Ovary (tissue), 3 donors: ENCODE measurements around the gene DCAF6.

Experiments
- EP300 ChIP-seq: sonication (generic); formaldehyde crosslinking; IDR thresholded peaks from one replicate; pipeline ENCODE4 v1.6.1; 2017; ENCODE audit warnings: antibody characterized with exemption
- POLR2A ChIP-seq: fragments of 450-650 bp; IDR thresholded peaks from one replicate; pipeline ENCODE4 v1.6.1; 2017; ENCODE audit warnings: antibody characterized with exemption, mild to moderate bottlenecking, moderate library complexity
- TF ChIP-seq, protein P1 (sequence below), 3 donors: fragments of 450-650 bp in 2 of 3; fragments of 200-600 bp in 1 of 3; IDR thresholded peaks; one replicate each; pipeline versions ENCODE4 v1.5.1 to v1.8.0; 2016 to 2022; ENCODE audit warnings: antibody characterized with exemption in 3 of 3, mild to moderate bottlenecking in 1 of 3
- donor health status: DM: no; HTN: no; CAD: no.

DNA sequence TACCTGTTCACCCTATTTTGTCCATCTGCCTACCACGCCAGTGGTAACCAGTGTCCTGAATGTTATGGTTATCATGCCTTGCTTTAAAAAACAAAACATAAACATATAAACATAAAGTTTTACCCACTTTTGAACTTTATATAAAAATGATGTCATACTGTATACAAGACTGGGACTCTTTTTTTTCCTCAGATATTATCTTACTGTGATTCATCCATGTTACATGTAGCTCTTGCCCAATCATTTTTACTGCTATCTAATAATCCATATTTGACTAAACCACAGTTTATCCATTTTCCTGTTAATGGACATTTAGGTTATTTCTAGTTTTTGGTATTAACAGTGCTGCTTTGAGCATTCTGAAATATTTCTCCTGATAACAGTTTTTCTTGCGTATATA, 121.4 kb downstream of the DCAF6 start:
- TF ChIP-seq, protein P1, sequence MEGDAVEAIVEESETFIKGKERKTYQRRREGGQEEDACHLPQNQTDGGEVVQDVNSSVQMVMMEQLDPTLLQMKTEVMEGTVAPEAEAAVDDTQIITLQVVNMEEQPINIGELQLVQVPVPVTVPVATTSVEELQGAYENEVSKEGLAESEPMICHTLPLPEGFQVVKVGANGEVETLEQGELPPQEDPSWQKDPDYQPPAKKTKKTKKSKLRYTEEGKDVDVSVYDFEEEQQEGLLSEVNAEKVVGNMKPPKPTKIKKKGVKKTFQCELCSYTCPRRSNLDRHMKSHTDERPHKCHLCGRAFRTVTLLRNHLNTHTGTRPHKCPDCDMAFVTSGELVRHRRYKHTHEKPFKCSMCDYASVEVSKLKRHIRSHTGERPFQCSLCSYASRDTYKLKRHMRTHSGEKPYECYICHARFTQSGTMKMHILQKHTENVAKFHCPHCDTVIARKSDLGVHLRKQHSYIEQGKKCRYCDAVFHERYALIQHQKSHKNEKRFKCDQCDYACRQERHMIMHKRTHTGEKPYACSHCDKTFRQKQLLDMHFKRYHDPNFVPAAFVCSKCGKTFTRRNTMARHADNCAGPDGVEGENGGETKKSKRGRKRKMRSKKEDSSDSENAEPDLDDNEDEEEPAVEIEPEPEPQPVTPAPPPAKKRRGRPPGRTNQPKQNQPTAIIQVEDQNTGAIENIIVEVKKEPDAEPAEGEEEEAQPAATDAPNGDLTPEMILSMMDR (IDR thresholded peaks at IDR 0.05): no peak
- no peak for TF ChIP-seq POLR2A
- TF ChIP-seq EP300: no peak
